ENCODE data around the gene MICALL1. TPM values are rescaled to one million over a fixed set of nuclear protein-coding genes. Genes with fewer than 3 reads are reported as not detected.
A peak's percentile ranks its signal among the peaks of the same experiment; 100 is the strongest.

MICALL1 gene
- total RNA-seq, 1 donor from 2014 or later, result 51.6 TPM

DNA sequence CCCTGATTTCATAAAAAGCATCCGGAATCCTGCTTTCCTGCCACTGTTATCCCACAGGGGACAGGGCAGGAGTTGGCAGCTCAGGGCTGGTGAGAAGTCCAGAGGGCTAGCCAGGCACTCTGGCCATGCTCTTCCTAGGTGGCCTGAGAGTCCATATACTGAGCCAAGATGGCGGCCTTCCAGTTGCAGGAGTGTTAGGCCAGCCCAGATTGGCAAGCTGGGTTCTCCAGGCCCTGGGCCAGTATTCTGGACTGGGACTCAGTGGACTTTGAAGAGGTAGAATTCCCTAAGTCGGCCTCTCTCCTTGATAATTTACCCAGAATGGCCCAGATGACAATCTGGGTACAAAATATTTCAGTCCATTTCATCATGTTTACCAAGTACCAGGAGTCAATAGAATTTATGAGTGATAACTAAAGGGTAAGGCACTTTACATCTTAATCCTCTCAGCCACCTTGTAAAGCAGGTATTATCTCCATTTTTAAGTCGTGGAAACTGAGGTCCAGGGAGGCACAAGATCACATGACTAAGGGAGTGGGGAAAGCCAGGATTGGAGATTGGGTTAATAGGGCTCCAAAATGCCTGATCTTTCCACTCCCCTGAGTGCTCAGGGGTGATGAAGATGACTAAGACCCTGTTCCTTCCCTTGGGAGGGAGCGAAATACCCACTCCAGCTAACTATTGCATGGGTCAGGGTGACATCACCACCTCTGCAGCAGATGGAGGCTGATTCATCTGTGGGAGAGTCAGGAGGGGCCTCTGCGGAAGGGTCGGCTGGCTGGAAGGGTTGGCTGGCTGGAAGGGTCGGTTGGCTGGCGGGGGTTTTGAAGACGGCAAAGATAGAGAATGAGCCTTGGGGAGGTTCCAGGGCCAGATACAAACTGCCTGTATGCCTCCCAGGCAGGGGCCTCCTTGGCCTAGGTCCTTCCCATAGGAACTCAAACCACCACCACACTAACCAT lies 1.2 kb upstream of the MICALL1 start:
- DNase-seq (ENCODE audit: low read depth), result peak; percentile 97

DNA sequence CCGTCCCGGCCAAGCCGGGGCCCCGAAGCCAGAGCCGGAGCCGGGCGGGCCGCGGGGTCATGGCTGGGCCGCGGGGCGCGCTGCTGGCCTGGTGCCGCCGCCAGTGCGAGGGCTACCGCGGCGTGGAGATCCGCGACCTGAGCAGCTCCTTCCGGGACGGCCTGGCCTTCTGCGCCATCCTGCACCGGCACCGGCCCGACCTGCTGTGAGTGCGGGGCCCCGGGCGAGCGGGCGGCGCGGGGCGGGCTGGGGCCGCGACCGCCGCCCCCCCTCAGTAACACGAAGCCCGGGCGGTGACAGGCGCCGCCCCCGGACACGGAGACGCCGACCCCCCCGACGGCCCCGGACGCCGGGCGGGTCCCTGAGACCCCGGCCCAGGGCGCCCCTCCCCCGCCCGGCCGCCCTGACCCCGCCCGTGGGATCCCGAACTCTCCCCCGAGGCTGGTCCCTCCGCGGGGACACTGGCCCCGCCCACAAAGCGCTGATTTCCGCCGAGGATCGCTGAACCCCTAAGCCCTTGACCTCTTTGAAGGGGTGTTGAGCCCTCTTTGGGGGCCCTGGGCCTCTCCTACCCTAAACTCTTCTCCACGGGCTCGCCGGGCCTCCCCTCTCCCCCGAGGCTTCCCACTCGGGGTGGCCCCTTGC lies 389 bp downstream of the MICALL1 start:
- no peak for DNase-seq (ENCODE audit: low read depth)

- DNase-seq (ENCODE audit: low read depth), result no peak
Measured at GRCh38 chr22:37907036-37907954, 1.2 kb downstream of the MICALL1 start.

DNA sequence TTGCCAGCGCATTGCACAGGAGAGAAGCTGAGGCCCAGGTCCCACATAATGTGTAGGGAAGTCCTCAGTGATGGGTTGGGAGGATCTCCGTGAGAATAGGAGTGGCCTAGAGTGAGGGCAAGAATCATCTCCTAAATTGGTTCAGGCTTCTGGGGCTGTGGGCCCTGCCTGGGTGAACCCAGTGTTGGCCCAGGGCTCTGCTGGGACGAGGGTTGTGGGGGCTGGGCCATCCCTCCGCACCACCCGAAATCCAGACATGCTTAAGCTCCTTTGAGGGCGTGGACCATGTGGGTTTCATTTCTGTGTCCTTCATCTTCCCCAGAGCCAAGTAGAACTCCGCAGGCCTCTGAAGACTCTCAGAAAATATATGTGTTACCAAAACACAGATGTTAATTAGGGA lies 3.7 kb downstream of the MICALL1 start:
- DNase-seq (ENCODE audit: low read depth), result no peak

- DNase-seq (ENCODE audit: low read depth), result peak; percentile 77
Measured at GRCh38 chr22:37910890-37911672, 5.0 kb downstream of the MICALL1 start.

DNA sequence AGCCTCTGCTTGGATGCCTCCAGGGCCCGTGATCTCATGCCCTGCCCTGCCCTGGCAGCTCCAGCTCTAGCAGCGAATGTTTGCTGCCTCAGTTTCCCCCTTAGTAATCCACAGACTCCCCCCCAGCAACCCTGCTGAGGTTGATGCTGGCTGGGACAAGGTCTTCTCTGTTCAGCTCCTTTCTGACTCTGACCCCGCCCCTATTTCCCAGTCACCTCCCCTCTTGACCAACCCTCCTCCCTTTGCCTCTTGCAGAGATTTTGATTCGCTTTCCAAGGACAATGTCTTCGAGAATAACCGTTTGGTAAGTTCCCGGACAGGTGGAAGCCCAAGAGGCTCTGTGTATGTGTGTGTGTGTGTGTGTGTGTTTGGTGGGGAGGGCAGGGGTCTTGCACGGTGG lies 5.6 kb downstream of the MICALL1 start:
- DNase-seq (ENCODE audit: low read depth), result no peak

DNA sequence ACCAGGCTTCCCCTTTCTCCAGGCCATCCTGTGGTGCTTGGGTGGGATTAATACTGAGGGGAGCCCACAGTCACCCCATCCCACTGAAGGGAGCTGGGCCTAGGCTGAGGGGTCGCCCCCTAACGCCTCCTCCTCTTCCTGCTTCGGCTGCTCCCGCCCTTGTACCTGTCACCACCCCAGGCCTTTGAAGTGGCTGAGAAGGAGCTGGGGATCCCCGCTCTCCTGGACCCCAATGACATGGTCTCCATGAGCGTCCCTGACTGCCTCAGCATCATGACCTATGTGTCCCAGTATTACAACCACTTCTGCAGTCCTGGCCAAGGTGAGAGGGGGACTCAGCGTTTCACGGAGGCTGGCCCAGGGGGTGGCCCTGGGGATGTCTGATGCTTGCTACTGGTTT lies 6.1 kb downstream of the MICALL1 start:
- no peak for DNase-seq (ENCODE audit: low read depth)

- no peak for DNase-seq (ENCODE audit: low read depth)
Measured at GRCh38 chr22:37913233-37913721, 7.2 kb downstream of the MICALL1 start.

GRCh38 chr22:37916311-37916710 lies 10.2 kb downstream of the MICALL1 start:
- no peak for DNase-seq (ENCODE audit: low read depth)

DNA sequence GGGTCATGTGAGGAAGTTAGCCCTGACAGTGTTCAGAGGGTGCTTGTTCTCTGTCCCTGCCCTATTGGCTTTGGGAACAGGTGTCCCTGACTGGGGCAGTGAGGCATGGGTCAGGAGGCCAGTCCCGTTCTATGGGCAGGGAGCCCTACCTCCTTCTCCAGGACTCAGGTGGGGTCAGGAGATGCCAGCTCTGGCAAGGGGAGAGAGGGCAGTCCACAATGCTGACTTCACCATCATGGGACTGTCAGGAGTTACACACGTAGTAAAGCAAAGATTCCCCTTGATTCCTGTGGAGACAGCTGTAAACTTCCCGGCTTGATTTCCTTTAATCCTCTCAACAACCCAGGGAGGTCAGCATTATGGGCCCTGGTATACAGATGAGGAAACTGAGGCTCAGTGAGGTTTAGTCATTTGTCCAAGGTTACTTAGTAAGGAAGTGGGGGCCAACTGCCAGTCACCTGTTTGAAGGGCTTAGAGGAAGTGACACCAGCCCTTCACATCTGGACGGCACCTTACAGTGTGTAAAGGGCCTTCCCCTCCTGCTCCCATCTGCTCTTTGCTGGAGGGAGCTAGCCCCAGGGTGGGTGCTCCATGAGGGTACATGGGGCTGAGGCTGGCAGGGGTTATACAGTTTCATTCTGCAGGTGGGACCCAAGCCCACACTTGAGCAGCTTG lies 11.9 kb downstream of the MICALL1 start:
- no peak for DNase-seq (ENCODE audit: low read depth)

DNA sequence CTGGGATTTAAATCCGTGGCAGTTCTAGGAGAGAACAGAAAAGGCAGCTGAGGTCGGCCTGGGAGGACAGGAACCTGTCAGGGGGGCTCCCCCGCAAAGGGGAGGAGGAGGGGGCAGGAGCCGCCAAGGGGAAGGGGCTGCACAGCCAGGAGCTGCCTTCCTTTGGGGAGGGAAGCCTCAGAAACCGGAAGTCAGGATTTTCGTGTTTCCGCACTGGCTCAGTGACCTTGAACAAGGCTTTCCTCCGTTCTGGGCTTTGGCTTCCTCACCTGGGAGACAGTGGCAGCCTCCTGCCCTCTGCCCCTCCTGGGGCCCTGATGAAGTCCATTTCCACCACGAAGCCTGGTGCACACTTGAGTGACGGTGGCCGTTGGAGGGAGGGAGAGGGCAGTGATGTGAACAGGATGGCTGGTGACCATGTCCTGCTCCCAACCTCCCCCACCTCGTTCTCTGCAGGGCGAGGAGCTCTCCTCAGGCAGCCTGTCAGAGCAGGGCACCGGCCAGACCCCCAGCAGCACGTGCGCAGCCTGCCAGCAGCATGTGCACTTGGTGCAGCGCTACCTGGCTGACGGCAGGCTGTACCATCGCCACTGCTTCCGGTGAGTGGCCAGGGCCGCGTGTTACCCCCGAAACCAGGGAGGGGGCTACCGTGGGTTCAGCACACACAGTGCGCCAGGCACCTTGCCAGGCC lies 12.6 kb downstream of the MICALL1 start:
- no peak for DNase-seq (ENCODE audit: low read depth)

DNA sequence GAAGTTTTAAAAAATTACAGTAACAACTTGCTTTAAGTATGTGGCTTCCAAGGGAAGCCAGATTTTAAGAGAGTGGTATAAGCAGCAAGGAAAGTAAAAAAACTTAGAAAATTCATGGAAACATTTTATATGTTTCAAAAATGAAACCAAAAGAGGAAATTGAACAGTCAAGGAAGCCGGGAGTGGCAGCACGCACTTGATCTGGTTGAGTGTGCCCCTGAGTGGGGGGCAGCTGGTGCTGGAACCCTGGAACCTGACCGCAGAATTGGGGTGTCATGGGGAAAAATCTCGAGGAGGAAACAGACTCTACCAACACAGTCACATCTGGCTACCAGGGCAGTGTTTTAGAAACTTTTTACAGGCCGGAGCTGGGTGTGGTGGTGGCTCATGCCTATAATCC lies 14.0 kb downstream of the MICALL1 start:
- DNase-seq (ENCODE audit: low read depth), result no peak

DNA sequence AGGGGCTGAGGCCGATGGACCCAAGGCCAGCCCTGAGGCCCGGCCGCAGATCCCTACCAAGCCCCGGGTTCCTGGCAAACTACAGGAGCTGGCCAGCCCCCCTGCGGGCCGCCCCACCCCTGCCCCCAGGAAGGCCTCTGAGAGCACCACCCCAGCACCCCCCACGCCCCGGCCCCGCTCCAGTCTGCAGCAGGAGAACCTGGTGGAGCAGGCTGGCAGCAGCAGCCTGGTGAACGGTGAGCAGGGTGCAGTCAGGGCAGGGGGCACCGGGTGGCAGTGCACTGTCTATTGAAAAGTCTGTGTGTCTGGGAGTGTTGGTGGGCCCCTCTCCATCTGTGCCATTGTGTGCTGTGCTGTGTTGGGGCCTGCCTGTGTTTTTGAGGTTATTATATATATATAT lies 16.1 kb downstream of the MICALL1 start:
- DNase-seq (ENCODE audit: low read depth), result no peak

DNA sequence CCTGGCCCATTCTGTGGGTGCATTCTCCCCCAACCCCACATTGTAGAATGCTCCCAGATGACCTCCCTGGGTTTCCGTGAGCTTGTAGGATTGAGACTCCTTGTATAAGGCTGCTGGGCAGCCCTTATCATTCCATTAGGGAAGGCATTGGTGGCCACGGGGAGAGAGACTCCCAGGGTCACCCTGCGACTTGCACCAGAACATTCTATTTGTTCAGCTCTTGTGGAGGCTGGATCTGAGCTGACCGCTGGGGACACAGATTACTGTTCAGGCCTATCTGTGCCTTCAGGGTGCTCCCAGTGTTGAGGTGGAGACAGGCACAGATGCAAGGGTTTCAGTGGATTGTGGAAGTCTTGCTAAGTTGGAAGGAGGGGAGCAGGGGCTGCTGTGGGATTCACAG lies 17.8 kb downstream of the MICALL1 start:
- no peak for DNase-seq (ENCODE audit: low read depth)

- no peak for DNase-seq (ENCODE audit: low read depth)
Measured at GRCh38 chr22:37924386-37925065, 18.4 kb downstream of the MICALL1 start.

- no peak for DNase-seq (ENCODE audit: low read depth)
Measured at GRCh38 chr22:37925330-37925729, 19.2 kb downstream of the MICALL1 start.

DNA sequence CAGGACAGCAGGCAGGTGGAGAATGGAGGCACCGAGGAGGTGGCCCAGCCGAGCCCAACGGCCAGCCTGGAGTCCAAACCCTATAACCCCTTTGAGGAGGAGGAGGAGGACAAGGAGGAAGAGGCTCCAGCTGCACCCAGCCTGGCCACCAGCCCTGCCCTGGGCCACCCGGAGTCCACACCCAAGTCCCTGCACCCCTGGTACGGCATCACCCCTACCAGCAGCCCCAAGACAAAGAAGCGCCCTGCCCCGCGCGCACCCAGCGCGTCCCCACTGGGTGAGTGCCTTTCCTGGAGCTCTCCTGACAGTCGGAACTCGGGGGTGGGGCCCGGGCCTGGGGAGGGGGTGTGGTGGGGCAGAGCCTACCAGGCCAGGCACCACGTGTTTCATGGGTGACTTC lies 19.7 kb downstream of the MICALL1 start:
- DNase-seq (ENCODE audit: low read depth), result no peak

DNA sequence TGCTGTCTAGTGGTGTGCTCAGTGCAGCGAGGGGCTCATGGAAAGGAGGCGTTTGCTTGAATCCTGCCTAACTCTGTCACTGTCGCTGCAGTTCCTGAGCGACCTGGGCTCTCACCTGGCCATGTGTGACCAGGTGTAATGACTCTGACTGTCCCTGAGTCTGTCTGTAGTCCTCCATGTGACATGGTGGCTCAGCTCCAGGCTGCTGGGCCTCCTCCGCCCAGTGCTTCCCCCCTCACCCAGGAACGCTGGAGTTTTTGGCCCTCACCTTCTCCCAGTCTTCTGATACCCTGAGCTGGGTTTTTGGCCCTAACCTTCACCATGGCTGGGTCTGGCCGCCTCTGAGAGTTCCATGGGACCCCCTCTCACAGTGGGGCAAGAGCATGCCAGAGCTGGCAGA lies 20.3 kb downstream of the MICALL1 start:
- DNase-seq (ENCODE audit: low read depth), result no peak

All from myocyte (in vitro differentiated cells).